Measurements from ENCODE around the gene FLOT1. TPM values are rescaled to one million over a fixed set of nuclear protein-coding genes. Genes with fewer than 3 reads are reported as not detected.

FLOT1 gene
- total RNA-seq, 1 experiment from 2014 or later: 110 TPM

DNA sequence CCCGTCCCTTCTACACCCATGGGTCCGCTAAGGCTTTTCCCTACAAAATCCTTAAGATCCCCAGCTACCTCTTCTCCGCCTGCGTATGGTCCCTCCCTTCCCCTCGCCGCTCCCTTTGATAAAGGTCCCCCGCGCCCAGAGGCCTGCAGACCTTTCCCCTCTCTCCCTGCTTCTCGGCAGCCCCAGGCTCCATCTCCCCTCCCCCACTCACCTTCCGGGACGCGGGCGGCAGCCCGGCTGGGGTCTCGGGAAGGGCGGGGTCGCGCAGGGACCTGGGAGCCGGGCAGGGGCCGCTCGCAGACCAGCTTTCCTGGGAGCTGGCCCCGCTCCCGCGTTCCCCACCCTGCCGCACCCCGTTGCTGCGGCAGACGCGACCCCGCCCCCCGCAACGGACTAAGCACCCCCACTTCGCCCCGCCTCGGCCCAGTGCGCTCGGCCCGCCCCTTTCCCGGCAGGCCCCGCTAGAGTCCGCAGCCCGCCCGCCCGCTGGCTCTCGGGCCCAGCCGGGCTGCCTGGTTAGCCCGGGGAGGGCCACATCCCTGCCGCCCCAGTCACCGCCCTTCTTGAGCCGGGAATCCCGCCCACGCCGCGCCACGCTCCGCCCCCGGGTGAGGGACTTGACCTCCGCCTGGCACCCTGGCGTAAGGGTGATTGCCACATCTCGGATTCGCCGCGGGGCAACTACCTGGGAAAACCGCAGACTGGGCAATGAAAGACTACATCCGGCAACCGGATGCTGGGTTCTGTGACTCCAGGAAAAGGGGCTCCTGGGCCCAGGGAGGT, at the start of gene FLOT1 (continued):
- no peak for TF ChIP-seq ELF4 (CRISPR knock-in tag; IDR thresholded peaks at IDR 0.05; ENCODE audit: low read depth)
- no peak for TF ChIP-seq NFYB (CRISPR knock-in tag; conservative IDR thresholded peaks at IDR 0.05; ENCODE audit: low read depth)
- TF ChIP-seq, protein P1, sequence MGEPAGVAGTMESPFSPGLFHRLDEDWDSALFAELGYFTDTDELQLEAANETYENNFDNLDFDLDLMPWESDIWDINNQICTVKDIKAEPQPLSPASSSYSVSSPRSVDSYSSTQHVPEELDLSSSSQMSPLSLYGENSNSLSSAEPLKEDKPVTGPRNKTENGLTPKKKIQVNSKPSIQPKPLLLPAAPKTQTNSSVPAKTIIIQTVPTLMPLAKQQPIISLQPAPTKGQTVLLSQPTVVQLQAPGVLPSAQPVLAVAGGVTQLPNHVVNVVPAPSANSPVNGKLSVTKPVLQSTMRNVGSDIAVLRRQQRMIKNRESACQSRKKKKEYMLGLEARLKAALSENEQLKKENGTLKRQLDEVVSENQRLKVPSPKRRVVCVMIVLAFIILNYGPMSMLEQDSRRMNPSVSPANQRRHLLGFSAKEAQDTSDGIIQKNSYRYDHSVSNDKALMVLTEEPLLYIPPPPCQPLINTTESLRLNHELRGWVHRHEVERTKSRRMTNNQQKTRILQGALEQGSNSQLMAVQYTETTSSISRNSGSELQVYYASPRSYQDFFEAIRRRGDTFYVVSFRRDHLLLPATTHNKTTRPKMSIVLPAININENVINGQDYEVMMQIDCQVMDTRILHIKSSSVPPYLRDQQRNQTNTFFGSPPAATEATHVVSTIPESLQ (CRISPR knock-in tag; IDR thresholded peaks at IDR 0.05): no peak
- TF ChIP-seq KAT7 (CRISPR knock-in tag; IDR thresholded peaks at IDR 0.05; ENCODE audit: borderline replicate concordance): peak; percentile 58; the same call in 1 of the 2 replicates
- TF ChIP-seq NR3C1 (CRISPR knock-in tag; conservative IDR thresholded peaks at IDR 0.05; ENCODE audit: low read depth): no peak
- TF ChIP-seq NFATC4 (CRISPR knock-in tag; IDR thresholded peaks at IDR 0.05): no peak; the same call in 1 of the 2 replicates
- no peak for TF ChIP-seq FOXJ3 (CRISPR knock-in tag; IDR thresholded peaks at IDR 0.05; ENCODE audit: borderline replicate concordance)
- TF ChIP-seq RORB (CRISPR knock-in tag; IDR thresholded peaks at IDR 0.05): no peak
- peak; percentile 42; the same call in 1 of the 2 replicates for TF ChIP-seq CREM (CRISPR knock-in tag; IDR thresholded peaks at IDR 0.05)
- peak; percentile 92 for TF ChIP-seq GABPB1 (CRISPR knock-in tag; IDR thresholded peaks at IDR 0.05)
- TF ChIP-seq, protein P2, sequence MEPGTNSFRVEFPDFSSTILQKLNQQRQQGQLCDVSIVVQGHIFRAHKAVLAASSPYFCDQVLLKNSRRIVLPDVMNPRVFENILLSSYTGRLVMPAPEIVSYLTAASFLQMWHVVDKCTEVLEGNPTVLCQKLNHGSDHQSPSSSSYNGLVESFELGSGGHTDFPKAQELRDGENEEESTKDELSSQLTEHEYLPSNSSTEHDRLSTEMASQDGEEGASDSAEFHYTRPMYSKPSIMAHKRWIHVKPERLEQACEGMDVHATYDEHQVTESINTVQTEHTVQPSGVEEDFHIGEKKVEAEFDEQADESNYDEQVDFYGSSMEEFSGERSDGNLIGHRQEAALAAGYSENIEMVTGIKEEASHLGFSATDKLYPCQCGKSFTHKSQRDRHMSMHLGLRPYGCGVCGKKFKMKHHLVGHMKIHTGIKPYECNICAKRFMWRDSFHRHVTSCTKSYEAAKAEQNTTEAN (CRISPR knock-in tag; IDR thresholded peaks at IDR 0.05): no peak
- TF ChIP-seq, protein P3, sequence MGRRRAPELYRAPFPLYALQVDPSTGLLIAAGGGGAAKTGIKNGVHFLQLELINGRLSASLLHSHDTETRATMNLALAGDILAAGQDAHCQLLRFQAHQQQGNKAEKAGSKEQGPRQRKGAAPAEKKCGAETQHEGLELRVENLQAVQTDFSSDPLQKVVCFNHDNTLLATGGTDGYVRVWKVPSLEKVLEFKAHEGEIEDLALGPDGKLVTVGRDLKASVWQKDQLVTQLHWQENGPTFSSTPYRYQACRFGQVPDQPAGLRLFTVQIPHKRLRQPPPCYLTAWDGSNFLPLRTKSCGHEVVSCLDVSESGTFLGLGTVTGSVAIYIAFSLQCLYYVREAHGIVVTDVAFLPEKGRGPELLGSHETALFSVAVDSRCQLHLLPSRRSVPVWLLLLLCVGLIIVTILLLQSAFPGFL (CRISPR knock-in tag; IDR thresholded peaks at IDR 0.05; ENCODE audit: borderline replicate concordance): 0 out of 2 replicates have a peak, but pooled peaks have one; percentile 56
- no peak for TF ChIP-seq NFE2L1 (CRISPR knock-in tag; IDR thresholded peaks at IDR 0.05)
- TF ChIP-seq ESRRA (CRISPR knock-in tag; IDR thresholded peaks at IDR 0.05; ENCODE audit: borderline replicate concordance): no peak
- TF ChIP-seq ZNF671 (CRISPR knock-in tag; IDR thresholded peaks at IDR 0.05): 0 out of 2 replicates have a peak, but pooled peaks have one; percentile 36
- TF ChIP-seq ZNF219 (CRISPR knock-in tag; IDR thresholded peaks at IDR 0.05; ENCODE audit: borderline replicate concordance): no peak
- TF ChIP-seq, protein P4, sequence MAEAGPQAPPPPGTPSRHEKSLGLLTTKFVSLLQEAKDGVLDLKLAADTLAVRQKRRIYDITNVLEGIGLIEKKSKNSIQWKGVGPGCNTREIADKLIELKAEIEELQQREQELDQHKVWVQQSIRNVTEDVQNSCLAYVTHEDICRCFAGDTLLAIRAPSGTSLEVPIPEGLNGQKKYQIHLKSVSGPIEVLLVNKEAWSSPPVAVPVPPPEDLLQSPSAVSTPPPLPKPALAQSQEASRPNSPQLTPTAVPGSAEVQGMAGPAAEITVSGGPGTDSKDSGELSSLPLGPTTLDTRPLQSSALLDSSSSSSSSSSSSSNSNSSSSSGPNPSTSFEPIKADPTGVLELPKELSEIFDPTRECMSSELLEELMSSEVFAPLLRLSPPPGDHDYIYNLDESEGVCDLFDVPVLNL (CRISPR knock-in tag; IDR thresholded peaks at IDR 0.05; ENCODE audit: borderline replicate concordance, low read depth): peak; percentile 56; the same call in 1 of the 2 replicates
- TF ChIP-seq OVOL2 (CRISPR knock-in tag; IDR thresholded peaks at IDR 0.05; ENCODE audit: borderline replicate concordance): no peak
- TF ChIP-seq, protein P5, sequence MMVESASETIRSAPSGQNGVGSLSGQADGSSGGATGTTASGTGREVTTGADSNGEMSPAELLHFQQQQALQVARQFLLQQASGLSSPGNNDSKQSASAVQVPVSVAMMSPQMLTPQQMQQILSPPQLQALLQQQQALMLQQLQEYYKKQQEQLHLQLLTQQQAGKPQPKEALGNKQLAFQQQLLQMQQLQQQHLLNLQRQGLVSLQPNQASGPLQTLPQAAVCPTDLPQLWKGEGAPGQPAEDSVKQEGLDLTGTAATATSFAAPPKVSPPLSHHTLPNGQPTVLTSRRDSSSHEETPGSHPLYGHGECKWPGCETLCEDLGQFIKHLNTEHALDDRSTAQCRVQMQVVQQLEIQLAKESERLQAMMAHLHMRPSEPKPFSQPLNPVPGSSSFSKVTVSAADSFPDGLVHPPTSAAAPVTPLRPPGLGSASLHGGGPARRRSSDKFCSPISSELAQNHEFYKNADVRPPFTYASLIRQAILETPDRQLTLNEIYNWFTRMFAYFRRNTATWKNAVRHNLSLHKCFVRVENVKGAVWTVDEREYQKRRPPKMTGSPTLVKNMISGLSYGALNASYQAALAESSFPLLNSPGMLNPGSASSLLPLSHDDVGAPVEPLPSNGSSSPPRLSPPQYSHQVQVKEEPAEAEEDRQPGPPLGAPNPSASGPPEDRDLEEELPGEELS (CRISPR knock-in tag; IDR thresholded peaks at IDR 0.05): no peak; the same call in 1 of the 2 replicates
- TF ChIP-seq, protein P6, sequence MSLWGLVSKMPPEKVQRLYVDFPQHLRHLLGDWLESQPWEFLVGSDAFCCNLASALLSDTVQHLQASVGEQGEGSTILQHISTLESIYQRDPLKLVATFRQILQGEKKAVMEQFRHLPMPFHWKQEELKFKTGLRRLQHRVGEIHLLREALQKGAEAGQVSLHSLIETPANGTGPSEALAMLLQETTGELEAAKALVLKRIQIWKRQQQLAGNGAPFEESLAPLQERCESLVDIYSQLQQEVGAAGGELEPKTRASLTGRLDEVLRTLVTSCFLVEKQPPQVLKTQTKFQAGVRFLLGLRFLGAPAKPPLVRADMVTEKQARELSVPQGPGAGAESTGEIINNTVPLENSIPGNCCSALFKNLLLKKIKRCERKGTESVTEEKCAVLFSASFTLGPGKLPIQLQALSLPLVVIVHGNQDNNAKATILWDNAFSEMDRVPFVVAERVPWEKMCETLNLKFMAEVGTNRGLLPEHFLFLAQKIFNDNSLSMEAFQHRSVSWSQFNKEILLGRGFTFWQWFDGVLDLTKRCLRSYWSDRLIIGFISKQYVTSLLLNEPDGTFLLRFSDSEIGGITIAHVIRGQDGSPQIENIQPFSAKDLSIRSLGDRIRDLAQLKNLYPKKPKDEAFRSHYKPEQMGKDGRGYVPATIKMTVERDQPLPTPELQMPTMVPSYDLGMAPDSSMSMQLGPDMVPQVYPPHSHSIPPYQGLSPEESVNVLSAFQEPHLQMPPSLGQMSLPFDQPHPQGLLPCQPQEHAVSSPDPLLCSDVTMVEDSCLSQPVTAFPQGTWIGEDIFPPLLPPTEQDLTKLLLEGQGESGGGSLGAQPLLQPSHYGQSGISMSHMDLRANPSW (CRISPR knock-in tag; conservative IDR thresholded peaks at IDR 0.05; ENCODE audit: low read depth): no peak
- TF ChIP-seq HMGA2 (CRISPR knock-in tag; IDR thresholded peaks at IDR 0.05): no peak
- no peak for TF ChIP-seq TCF7 (CRISPR knock-in tag; IDR thresholded peaks at IDR 0.05; ENCODE audit: low read depth)
- TF ChIP-seq, protein P7, sequence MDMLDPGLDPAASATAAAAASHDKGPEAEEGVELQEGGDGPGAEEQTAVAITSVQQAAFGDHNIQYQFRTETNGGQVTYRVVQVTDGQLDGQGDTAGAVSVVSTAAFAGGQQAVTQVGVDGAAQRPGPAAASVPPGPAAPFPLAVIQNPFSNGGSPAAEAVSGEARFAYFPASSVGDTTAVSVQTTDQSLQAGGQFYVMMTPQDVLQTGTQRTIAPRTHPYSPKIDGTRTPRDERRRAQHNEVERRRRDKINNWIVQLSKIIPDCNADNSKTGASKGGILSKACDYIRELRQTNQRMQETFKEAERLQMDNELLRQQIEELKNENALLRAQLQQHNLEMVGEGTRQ (CRISPR knock-in tag; IDR thresholded peaks at IDR 0.05): no peak
- TF ChIP-seq, protein P8, sequence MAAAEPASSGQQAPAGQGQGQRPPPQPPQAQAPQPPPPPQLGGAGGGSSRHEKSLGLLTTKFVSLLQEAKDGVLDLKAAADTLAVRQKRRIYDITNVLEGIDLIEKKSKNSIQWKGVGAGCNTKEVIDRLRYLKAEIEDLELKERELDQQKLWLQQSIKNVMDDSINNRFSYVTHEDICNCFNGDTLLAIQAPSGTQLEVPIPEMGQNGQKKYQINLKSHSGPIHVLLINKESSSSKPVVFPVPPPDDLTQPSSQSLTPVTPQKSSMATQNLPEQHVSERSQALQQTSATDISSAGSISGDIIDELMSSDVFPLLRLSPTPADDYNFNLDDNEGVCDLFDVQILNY (CRISPR knock-in tag; IDR thresholded peaks at IDR 0.05): 0 out of 2 replicates have a peak, but pooled peaks have one; percentile 59
- TF ChIP-seq ATF1 (CRISPR knock-in tag; IDR thresholded peaks at IDR 0.05): no peak
- 0 out of 2 replicates have a peak, but pooled peaks have one; percentile 43 for TF ChIP-seq CREB1 (CRISPR knock-in tag; IDR thresholded peaks at IDR 0.05)

All from WTC11 (cell line).